Measurements from ENCODE around the gene WASF3. TPM values are rescaled to one million over a fixed set of nuclear protein-coding genes. Genes with fewer than 3 reads are reported as not detected.
A peak's percentile ranks its signal among the peaks of the same experiment; 100 is the strongest.

Gene WASF3
- total RNA-seq, 4 donors from 2014 or later = 0.75 to 4.9 (median 2.3) TPM

DNA sequence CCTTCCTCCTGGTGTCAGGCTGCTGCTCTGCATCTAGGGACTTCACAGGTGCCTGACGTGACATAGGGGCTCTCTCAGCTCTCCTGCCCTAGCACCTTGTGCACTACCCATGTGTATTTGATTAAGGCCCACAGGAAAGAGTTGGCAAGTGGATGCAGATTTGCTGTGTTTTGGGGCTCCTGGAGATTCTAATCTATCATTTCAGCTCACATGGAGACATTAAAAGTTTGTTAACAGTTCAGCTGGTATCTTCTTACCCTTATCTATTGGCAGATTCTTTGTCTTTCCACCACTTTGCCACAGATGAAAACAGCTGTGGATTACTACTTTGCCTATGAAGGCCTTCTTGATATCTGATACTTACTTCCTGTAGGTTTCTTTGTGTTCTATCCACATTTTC is 41.9 kb downstream of the WASF3 start:
- H3K27me3 ChIP-seq = no peaks in the 10 kb centered on the region
- peaks cover 0 to 7% (median 0%) of the 10 kb centered on the region in 4 donors for H3K4me1 ChIP-seq
- TF ChIP-seq POLR2AphosphoS5 (IDR thresholded peaks at IDR 0.05) (no peak), EP300 (IDR thresholded peaks at IDR 0.05; ENCODE audit: low read depth) (no peak), POLR2A (IDR thresholded peaks at IDR 0.05) (no peak), CTCF (IDR thresholded peaks at IDR 0.05) (no peak)
- no peak for DNase-seq
- H3K36me3 ChIP-seq = no peaks in the 10 kb centered on the region
- in situ Hi-C loops (cut with MboI; ENCODE audit: low pct_ligation_motif_present in 1 of 4, low pct_unique_long_range_greater_than_20kb in 1 of 4, low sequenced_read_pairs in 3 of 4) = no loop called here
- H3K4me3 ChIP-seq = no peak overlapping the region
- intact Hi-C loops (cut with DNase I; ENCODE audit: low total_unique reads) = no loop called here
- H3K27ac ChIP-seq = no peak overlapping the region
- peaks cover 0 to 3% of the 10 kb centered on the region in 2 donors for H3K9me3 ChIP-seq
- 90 to 100% methylated on average over 1 of the region's 1 CpG for WGBS, 2 donors (ENCODE audit: low coverage in 1 of 2)

- WGBS, 2 donors (ENCODE audit: low coverage in 1 of 2) = 65% methylated on average over 1 of the region's 1 CpG; no CpG with 5 or more reads in 1 of the 2 donors
- no peak for TF ChIP-seq POLR2A (IDR thresholded peaks at IDR 0.05)
- no peak for TF ChIP-seq POLR2AphosphoS5 (IDR thresholded peaks at IDR 0.05)
- no peak for TF ChIP-seq CTCF (IDR thresholded peaks at IDR 0.05)
- TF ChIP-seq EP300 (IDR thresholded peaks at IDR 0.05; ENCODE audit: low read depth) = no peak
- in situ Hi-C loops (cut with MboI; ENCODE audit: low pct_ligation_motif_present in 1 of 4, low pct_unique_long_range_greater_than_20kb in 1 of 4, low sequenced_read_pairs in 3 of 4) = no loop called here
- intact Hi-C loops (cut with DNase I; ENCODE audit: low total_unique reads) = no loop called here
- Histone ChIP-seq H3K27me3 (no peaks in the 10 kb centered on the region), H3K36me3 (no peaks in the 10 kb centered on the region), H3K4me1 (peaks cover 0 to 8% (median 0%) of the 10 kb centered on the region in 4 donors), H3K9me3 (peaks cover 0 to 3% of the 10 kb centered on the region in 2 donors), H3K4me3 (no peak overlapping the region), H3K27ac (no peak overlapping the region)
- DNase-seq = no peak
Observed at GRCh38 chr13:26599860-26600259, 42.4 kb downstream of the WASF3 start.

GRCh38 chr13:26600343-26600742 is 42.9 kb downstream of the WASF3 start:
- H3K4me3 ChIP-seq = no peak overlapping the region
- intact Hi-C loops (cut with DNase I; ENCODE audit: low total_unique reads) = no loop called here
- WGBS, 2 donors (ENCODE audit: low coverage in 1 of 2) = 75 to 86% methylated on average over 1 of the region's 1 CpG
- H3K27me3 ChIP-seq = no peaks in the 10 kb centered on the region
- H3K27ac ChIP-seq = no peak overlapping the region
- H3K4me1 ChIP-seq = peaks cover 0 to 11% (median 0%) of the 10 kb centered on the region in 4 donors
- peaks cover 0 to 3% of the 10 kb centered on the region in 2 donors for H3K9me3 ChIP-seq
- TF ChIP-seq POLR2AphosphoS5 (IDR thresholded peaks at IDR 0.05) (peak in 1 of 3 donors; percentile 16), POLR2A (IDR thresholded peaks at IDR 0.05) (no peak)
- H3K36me3 ChIP-seq = no peaks in the 10 kb centered on the region
- in situ Hi-C loops (cut with MboI; ENCODE audit: low pct_ligation_motif_present in 1 of 4, low pct_unique_long_range_greater_than_20kb in 1 of 4, low sequenced_read_pairs in 3 of 4) = no loop called here
- no peak for DNase-seq

- no peaks in the 10 kb centered on the region for H3K27me3 ChIP-seq
- H3K36me3 ChIP-seq = no peaks in the 10 kb centered on the region
- TF ChIP-seq POLR2A (IDR thresholded peaks at IDR 0.05) (no peak), CTCF (IDR thresholded peaks at IDR 0.05) (no peak), EP300 (IDR thresholded peaks at IDR 0.05; ENCODE audit: low read depth) (no peak), POLR2AphosphoS5 (IDR thresholded peaks at IDR 0.05) (no peak)
- no peaks in the 10 kb centered on the region for H3K9me3 ChIP-seq
- no peak overlapping the region for H3K4me3 ChIP-seq
- in situ Hi-C loops (cut with MboI; ENCODE audit: low pct_ligation_motif_present in 1 of 4, low pct_unique_long_range_greater_than_20kb in 1 of 4, low sequenced_read_pairs in 3 of 4) = no loop called here
- intact Hi-C loops (cut with DNase I; ENCODE audit: low total_unique reads) = no loop called here
- H3K27ac ChIP-seq = no peak overlapping the region
- 43 to 50% methylated on average over 2 of the region's 2 CpGs for WGBS, 2 donors (ENCODE audit: low coverage in 1 of 2)
- no peak for DNase-seq
- peaks cover 0 to 11% (median 0%) of the 10 kb centered on the region in 4 donors for H3K4me1 ChIP-seq
Observed at GRCh38 chr13:26601669-26602068, 44.2 kb downstream of the WASF3 start.

GRCh38 chr13:26602783-26603182 is 45.3 kb downstream of the WASF3 start:
- Histone ChIP-seq H3K4me1 (peaks cover 0 to 11% (median 0%) of the 10 kb centered on the region in 4 donors), H3K27ac (no peak overlapping the region), H3K9me3 (no peaks in the 10 kb centered on the region), H3K4me3 (no peak overlapping the region), H3K36me3 (no peaks in the 10 kb centered on the region), H3K27me3 (no peaks in the 10 kb centered on the region)
- in situ Hi-C loops (cut with MboI; ENCODE audit: low pct_ligation_motif_present in 1 of 4, low pct_unique_long_range_greater_than_20kb in 1 of 4, low sequenced_read_pairs in 3 of 4) = no loop called here
- DNase-seq = no peak
- intact Hi-C loops (cut with DNase I; ENCODE audit: low total_unique reads) = no loop called here
- TF ChIP-seq POLR2AphosphoS5 (IDR thresholded peaks at IDR 0.05) (no peak), POLR2A (IDR thresholded peaks at IDR 0.05) (no peak), CTCF (IDR thresholded peaks at IDR 0.05) (no peak), EP300 (IDR thresholded peaks at IDR 0.05; ENCODE audit: low read depth) (no peak)
- WGBS, 2 donors (ENCODE audit: low coverage in 1 of 2) = 72 to 86% methylated on average over 3 of the region's 3 CpGs

Data from transverse colon (tissue), 4 donors.